Measurements from ENCODE around the gene APOBEC3F. TPM values are rescaled to one million over a fixed set of nuclear protein-coding genes. Genes with fewer than 3 reads are reported as not detected.

APOBEC3F gene
- total RNA-seq, 3 donors from 2014 or later: 7.4 to 14.1 (median 8.8) TPM

DNA sequence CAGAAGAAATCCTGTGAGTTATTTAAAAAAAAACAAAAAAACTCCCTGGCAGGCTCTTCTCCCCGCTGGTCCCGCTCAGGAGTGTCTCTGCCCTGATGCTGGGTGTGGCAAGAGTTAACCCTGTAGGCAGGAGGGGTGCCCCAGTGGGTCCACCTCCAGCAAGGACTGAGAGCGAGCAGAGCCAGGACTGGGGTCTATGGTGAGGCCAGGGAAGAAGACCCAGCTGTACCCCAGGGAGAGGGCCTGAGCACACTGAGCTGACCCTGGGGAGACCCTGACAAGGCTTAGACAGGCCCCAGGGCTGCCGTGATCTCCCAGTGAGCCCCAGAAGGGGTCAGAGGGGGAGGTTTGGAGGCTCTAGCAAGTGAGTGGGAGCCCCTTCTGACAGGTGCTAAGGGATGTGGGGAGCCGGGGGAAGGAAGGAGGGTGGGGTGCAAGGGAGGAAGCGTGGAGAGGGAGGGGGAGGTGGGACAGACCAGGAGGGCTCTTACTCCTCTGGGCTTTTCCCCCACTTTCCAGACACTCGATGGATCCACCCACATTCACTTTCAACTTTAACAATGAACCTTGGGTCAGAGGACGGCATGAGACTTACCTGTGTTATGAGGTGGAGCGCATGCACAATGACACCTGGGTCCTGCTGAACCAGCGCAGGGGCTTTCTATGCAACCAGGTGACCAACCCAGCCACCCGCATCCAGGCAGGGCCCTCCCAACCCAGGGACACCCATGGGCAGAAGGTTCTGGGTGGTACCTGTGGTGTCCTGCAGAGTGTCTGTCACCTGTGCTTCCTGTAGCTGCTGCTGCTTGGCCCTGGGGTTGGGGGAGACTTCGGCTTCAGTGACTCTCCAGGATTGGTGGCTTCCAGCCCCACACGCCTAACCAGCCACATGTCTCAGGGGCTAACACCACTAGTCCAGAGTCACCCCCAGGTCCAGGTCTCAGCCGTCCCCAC is 42.8 kb downstream of the APOBEC3F start:
- H3K9me3 ChIP-seq: no peaks in the 10 kb centered on the region
- no peaks in the 10 kb centered on the region for H3K4me1 ChIP-seq (ENCODE audit: low read depth)
- no peak overlapping the region for H3K4me3 ChIP-seq
- intact Hi-C loops (cut with DNase I, micrococcal nuclease): no loop called here
- peak in 2 of 3 donors; percentile 14 to 29 for DNase-seq
- no peaks in the 10 kb centered on the region for H3K36me3 ChIP-seq (ENCODE audit: low read depth)
- TF ChIP-seq, protein P1, sequence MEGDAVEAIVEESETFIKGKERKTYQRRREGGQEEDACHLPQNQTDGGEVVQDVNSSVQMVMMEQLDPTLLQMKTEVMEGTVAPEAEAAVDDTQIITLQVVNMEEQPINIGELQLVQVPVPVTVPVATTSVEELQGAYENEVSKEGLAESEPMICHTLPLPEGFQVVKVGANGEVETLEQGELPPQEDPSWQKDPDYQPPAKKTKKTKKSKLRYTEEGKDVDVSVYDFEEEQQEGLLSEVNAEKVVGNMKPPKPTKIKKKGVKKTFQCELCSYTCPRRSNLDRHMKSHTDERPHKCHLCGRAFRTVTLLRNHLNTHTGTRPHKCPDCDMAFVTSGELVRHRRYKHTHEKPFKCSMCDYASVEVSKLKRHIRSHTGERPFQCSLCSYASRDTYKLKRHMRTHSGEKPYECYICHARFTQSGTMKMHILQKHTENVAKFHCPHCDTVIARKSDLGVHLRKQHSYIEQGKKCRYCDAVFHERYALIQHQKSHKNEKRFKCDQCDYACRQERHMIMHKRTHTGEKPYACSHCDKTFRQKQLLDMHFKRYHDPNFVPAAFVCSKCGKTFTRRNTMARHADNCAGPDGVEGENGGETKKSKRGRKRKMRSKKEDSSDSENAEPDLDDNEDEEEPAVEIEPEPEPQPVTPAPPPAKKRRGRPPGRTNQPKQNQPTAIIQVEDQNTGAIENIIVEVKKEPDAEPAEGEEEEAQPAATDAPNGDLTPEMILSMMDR (IDR thresholded peaks at IDR 0.05): no peak
- ATAC-seq: no peak

- no peaks in the 10 kb centered on the region for H3K4me1 ChIP-seq (ENCODE audit: low read depth)
- no peaks in the 10 kb centered on the region for H3K9me3 ChIP-seq
- ATAC-seq (no peak), DNase-seq (peak in 2 of 3 donors; percentile 3 to 25)
- intact Hi-C loops (cut with DNase I, micrococcal nuclease): no loop called here
- TF ChIP-seq, protein P1 (IDR thresholded peaks at IDR 0.05): no peak
- no peak overlapping the region for H3K4me3 ChIP-seq
- H3K36me3 ChIP-seq (ENCODE audit: low read depth): no peaks in the 10 kb centered on the region
These were observed 44.0 kb downstream of the APOBEC3F start for GRCh38 chr22:39084666-39085065.

GRCh38 chr22:39087098-39087497 is 46.4 kb downstream of the APOBEC3F start:
- Histone ChIP-seq H3K4me3 (no peak overlapping the region), H3K4me1 (ENCODE audit: low read depth) (no peaks in the 10 kb centered on the region), H3K36me3 (ENCODE audit: low read depth) (no peaks in the 10 kb centered on the region), H3K9me3 (no peaks in the 10 kb centered on the region)
- intact Hi-C loops (cut with DNase I, micrococcal nuclease): no loop called here
- TF ChIP-seq, protein P1 (IDR thresholded peaks at IDR 0.05): no peak
- no peak for ATAC-seq
- DNase-seq: peak in 1 of 3 donors; percentile 30

DNA sequence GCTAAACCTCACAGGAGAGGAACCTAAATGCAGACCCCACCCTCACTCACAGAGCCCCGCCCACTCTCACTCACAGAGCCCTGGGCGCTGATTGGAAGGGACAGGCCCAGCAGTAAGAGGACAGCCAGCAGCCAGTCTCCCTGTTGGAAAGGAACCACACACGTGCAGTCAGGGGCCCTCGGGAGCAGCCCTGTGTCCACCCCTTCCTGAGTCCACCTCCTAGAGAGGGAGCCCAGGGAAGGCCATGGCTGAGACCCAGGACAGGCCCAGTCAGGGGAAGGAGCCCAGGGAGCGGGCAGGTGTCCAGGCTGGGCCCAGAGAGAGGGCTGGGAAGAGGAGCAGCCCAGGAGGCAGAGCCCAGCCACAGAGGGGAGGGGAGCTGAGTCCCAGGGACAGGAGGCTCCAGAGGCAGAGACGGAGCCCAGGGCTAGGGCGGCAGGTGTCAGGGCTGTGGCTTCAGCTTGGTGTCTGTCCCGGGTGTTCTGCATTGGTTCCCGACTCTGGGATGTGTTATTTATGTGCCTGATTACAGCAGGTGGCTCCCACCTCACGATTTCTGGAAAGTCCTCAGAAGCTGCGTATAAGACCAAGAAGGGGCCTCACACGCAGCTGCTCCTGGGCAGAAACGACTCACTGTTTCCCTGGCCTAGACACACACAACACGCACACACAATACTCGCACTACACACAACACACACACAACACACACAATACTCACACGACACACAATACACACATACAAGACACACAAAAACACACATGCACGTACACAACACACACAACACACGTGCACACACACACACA is 47.4 kb downstream of the APOBEC3F start:
- no peak for ATAC-seq
- intact Hi-C loops (cut with DNase I, micrococcal nuclease): no loop called here
- no peaks in the 10 kb centered on the region for H3K36me3 ChIP-seq (ENCODE audit: low read depth)
- peak in 2 of 3 donors; percentile 7 to 41 for DNase-seq
- H3K4me3 ChIP-seq: no peak overlapping the region
- TF ChIP-seq, protein P1 (IDR thresholded peaks at IDR 0.05): no peak
- H3K4me1 ChIP-seq (ENCODE audit: low read depth): no peaks in the 10 kb centered on the region
- no peaks in the 10 kb centered on the region for H3K9me3 ChIP-seq

- Histone ChIP-seq H3K4me1 (ENCODE audit: low read depth) (no peaks in the 10 kb centered on the region), H3K36me3 (ENCODE audit: low read depth) (no peaks in the 10 kb centered on the region), H3K4me3 (no peak overlapping the region), H3K9me3 (no peaks in the 10 kb centered on the region)
- intact Hi-C loops (cut with DNase I, micrococcal nuclease): no loop called here
- DNase-seq (peak in 2 of 3 donors; percentile 14 to 27), ATAC-seq (no peak)
- TF ChIP-seq, protein P1 (IDR thresholded peaks at IDR 0.05): no peak
These were observed 48.0 kb downstream of the APOBEC3F start for GRCh38 chr22:39088685-39089032.
